ENCODE measurements around the gene PIN1. TPM values are rescaled to one million over a fixed set of nuclear protein-coding genes. Genes with fewer than 3 reads are reported as not detected.

PIN1 gene
- total RNA-seq, 3 donors from 2014 or later (not counting 1 experiment from before 2014, with no cell fraction given): 68.3 to 82.6 (median 74.8) TPM

GRCh38 chr19:9860407-9860806, 25.3 kb downstream of the PIN1 start:
- H3K4me1 Mint-ChIP-seq: peaks cover 42 to 50% of the 10 kb centered on the region in 2 donors
- H3K4me1 ChIP-seq (ENCODE audit: control insufficient read depth, insufficient read depth, low read length): peaks cover 43% of the 10 kb centered on the region

GRCh38 chr19:9861503-9861902, 26.4 kb downstream of the PIN1 start:
- Mint-ChIP-seq H3K4me3 (no peak overlapping the region), H3K27ac (no peak overlapping the region), H3K36me3 (no peaks in the 10 kb centered on the region), H3K9me3 (no peaks in the 10 kb centered on the region), H3K27me3 (ENCODE audit: low read depth in 2 of 2) (no peaks in the 10 kb centered on the region), H3K4me1 (peaks cover 50 to 56% of the 10 kb centered on the region in 2 donors)
- no peak for ATAC-seq
- peaks cover 52% of the 10 kb centered on the region for H3K4me1 ChIP-seq (ENCODE audit: control insufficient read depth, insufficient read depth, low read length)
- intact Hi-C loops (cut with micrococcal nuclease): no loop called here
- no peak overlapping the region for H3K27ac ChIP-seq (ENCODE audit: low read length)
- H3K9me3 ChIP-seq (ENCODE audit: control insufficient read depth, insufficient read depth, low read length): no peaks in the 10 kb centered on the region
- no peaks in the 10 kb centered on the region for H3K27me3 ChIP-seq (ENCODE audit: control insufficient read depth, insufficient read depth, low read length)
- DNase-seq: no peak
- no peak overlapping the region for H3K4me3 ChIP-seq (ENCODE audit: low read length)
- TF ChIP-seq, protein P1, sequence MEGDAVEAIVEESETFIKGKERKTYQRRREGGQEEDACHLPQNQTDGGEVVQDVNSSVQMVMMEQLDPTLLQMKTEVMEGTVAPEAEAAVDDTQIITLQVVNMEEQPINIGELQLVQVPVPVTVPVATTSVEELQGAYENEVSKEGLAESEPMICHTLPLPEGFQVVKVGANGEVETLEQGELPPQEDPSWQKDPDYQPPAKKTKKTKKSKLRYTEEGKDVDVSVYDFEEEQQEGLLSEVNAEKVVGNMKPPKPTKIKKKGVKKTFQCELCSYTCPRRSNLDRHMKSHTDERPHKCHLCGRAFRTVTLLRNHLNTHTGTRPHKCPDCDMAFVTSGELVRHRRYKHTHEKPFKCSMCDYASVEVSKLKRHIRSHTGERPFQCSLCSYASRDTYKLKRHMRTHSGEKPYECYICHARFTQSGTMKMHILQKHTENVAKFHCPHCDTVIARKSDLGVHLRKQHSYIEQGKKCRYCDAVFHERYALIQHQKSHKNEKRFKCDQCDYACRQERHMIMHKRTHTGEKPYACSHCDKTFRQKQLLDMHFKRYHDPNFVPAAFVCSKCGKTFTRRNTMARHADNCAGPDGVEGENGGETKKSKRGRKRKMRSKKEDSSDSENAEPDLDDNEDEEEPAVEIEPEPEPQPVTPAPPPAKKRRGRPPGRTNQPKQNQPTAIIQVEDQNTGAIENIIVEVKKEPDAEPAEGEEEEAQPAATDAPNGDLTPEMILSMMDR (IDR thresholded peaks at IDR 0.05): no peak
- peaks cover 2% of the 10 kb centered on the region for H3K36me3 ChIP-seq (ENCODE audit: control insufficient read depth, insufficient read depth, low read length)
- WGBS (ENCODE audit: insufficient coverage): 100% methylated on average over 1 of the region's 1 CpG

More at GRCh38 chr19:9860407-9860806, 25.3 kb downstream of the PIN1 start:
- H3K27ac ChIP-seq (ENCODE audit: low read length): no peak overlapping the region
- H3K36me3 ChIP-seq (ENCODE audit: control insufficient read depth, insufficient read depth, low read length): peaks cover 2% of the 10 kb centered on the region
- no peaks in the 10 kb centered on the region for H3K9me3 Mint-ChIP-seq
- H3K27me3 Mint-ChIP-seq (ENCODE audit: low read depth in 2 of 2): no peaks in the 10 kb centered on the region
- no peaks in the 10 kb centered on the region for H3K27me3 ChIP-seq (ENCODE audit: control insufficient read depth, insufficient read depth, low read length)
- no peaks in the 10 kb centered on the region for H3K36me3 Mint-ChIP-seq
- H3K27ac Mint-ChIP-seq: no peak overlapping the region
- H3K9me3 ChIP-seq (ENCODE audit: control insufficient read depth, insufficient read depth, low read length): no peaks in the 10 kb centered on the region
- no peak overlapping the region for H3K4me3 ChIP-seq (ENCODE audit: low read length)
- ATAC-seq (no peak), DNase-seq (no peak)
- intact Hi-C loops (cut with micrococcal nuclease): no loop called here
- TF ChIP-seq, protein P1 (IDR thresholded peaks at IDR 0.05): no peak
- H3K4me3 Mint-ChIP-seq: no peak overlapping the region
- WGBS (ENCODE audit: insufficient coverage): 91% methylated on average over 8 of the region's 8 CpGs

DNA sequence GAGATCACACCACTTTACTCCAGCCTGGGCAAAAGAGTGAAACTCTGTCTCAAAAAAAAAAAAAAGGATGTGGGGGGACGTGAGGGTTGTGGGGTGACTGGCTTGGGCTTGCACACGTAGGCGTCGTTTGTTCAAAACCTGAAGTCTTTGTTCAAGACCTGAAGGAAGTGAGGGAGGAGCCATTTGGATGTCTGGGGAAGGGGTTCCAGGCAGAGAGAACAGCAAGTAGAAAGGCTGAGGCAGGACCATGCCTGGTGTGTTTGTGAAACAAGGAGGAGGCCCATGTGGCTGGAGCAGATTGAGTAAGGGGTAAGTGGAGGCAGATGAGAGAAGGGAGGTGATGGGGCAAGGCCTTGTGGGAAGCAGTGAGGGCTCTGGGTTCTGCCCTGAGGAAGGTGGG, 27.8 kb downstream of the PIN1 start:
- TF ChIP-seq, protein P1 (IDR thresholded peaks at IDR 0.05): no peak
- Histone ChIP-seq H3K4me1 (ENCODE audit: control insufficient read depth, insufficient read depth, low read length) (peaks cover 46% of the 10 kb centered on the region), H3K4me3 (ENCODE audit: low read length) (no peak overlapping the region), H3K36me3 (ENCODE audit: control insufficient read depth, insufficient read depth, low read length) (no peaks in the 10 kb centered on the region), H3K27ac (ENCODE audit: low read length) (no peak overlapping the region), H3K9me3 (ENCODE audit: control insufficient read depth, insufficient read depth, low read length) (no peaks in the 10 kb centered on the region), H3K27me3 (ENCODE audit: control insufficient read depth, insufficient read depth, low read length) (no peaks in the 10 kb centered on the region)
- no peaks in the 10 kb centered on the region for H3K9me3 Mint-ChIP-seq
- no peak for ATAC-seq
- peak overlapping the region in 1 of 2 donors; percentile 15 for H3K27ac Mint-ChIP-seq
- H3K4me1 Mint-ChIP-seq: peaks cover 40 to 47% of the 10 kb centered on the region in 2 donors
- no peak overlapping the region for H3K4me3 Mint-ChIP-seq
- 44% methylated on average over 4 of the region's 4 CpGs for WGBS (ENCODE audit: insufficient coverage)
- H3K36me3 Mint-ChIP-seq: no peaks in the 10 kb centered on the region
- peak in 1 of 2 donors; percentile 58 for DNase-seq
- intact Hi-C loops (cut with micrococcal nuclease): no loop called here
- no peaks in the 10 kb centered on the region for H3K27me3 Mint-ChIP-seq (ENCODE audit: low read depth in 2 of 2)

DNA sequence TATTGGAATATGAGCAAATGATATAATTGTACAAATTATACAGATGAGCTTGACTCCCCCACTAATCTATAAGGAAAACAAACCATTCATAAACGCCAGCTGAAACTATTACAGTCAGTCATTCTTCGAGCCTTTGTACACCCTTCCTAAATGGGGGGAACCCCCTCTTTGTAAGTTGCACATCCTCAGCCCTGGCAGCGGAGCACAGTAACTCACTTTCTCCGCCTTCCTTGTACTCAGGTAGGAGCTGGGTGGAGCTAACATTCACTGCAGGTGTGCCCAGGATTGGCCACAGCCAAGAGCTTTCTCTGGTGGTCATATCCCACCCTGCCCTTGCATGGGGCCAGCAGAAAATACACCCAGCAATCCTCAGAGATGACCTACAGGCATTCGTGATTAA, 28.6 kb downstream of the PIN1 start:
- no peaks in the 10 kb centered on the region for H3K27me3 ChIP-seq (ENCODE audit: control insufficient read depth, insufficient read depth, low read length)
- WGBS (ENCODE audit: insufficient coverage): 83% methylated on average over 5 of the region's 5 CpGs
- no peak overlapping the region for H3K27ac ChIP-seq (ENCODE audit: low read length)
- Mint-ChIP-seq H3K9me3 (no peaks in the 10 kb centered on the region), H3K4me1 (peaks cover 32 to 38% of the 10 kb centered on the region in 2 donors), H3K4me3 (no peak overlapping the region), H3K27me3 (ENCODE audit: low read depth in 2 of 2) (no peaks in the 10 kb centered on the region), H3K27ac (no peak overlapping the region), H3K36me3 (no peaks in the 10 kb centered on the region)
- TF ChIP-seq, protein P1 (IDR thresholded peaks at IDR 0.05): no peak
- H3K4me1 ChIP-seq (ENCODE audit: control insufficient read depth, insufficient read depth, low read length): peaks cover 38% of the 10 kb centered on the region
- no peak for ATAC-seq
- DNase-seq: peak in 1 of 2 donors; percentile 61
- H3K4me3 ChIP-seq (ENCODE audit: low read length): no peak overlapping the region
- no peaks in the 10 kb centered on the region for H3K36me3 ChIP-seq (ENCODE audit: control insufficient read depth, insufficient read depth, low read length)
- intact Hi-C loops (cut with micrococcal nuclease): no loop called here
- no peaks in the 10 kb centered on the region for H3K9me3 ChIP-seq (ENCODE audit: control insufficient read depth, insufficient read depth, low read length)

All from natural killer cell (primary cell).